IMR-90 (cell line): ENCODE results near the gene OSGIN1. TPM values are rescaled to one million over a fixed set of nuclear protein-coding genes. Genes with fewer than 3 reads are reported as not detected.

Experiments
- ATAC-seq: fragments of 200-7000 bp; cut with Tn5 transposase; 2 replicates; pipeline ENCODE4 v1.9.1; 2020; ENCODE audit warnings: low read depth, mild to moderate bottlenecking, moderate library complexity
- BruUV-seq: library from RNA; stranded (reverse); fragments of 400-500 nt; replicated peaks from 2 replicates; lab custom pipeline; 2021; lab: Mats Ljungman, UMichigan
- CTCF ChIA-PET: fragments of 300-600 bp; formaldehyde crosslinking; extraction: SDS; loops from one replicate; lab custom pipeline; 2021; ENCODE audit warnings: antibody characterized with exemption; lab: Yijun Ruan, JAX
- POLR2A ChIA-PET: fragments of 300-600 bp; sonication (Branson Sonifier 250); formaldehyde crosslinking; loops from one replicate; lab custom pipeline; 2022; ENCODE audit warnings: antibody characterized with exemption; ENCODE audit not compliant: unreplicated experiment; lab: Charles Lee
- DNase-seq: peaks from one replicate; pipeline ENCODE4 v3.0.0; 2013
- H2AFZ ChIP-seq: replicated peaks from 2 replicates; pipeline ENCODE3; 2013; ENCODE audit warnings: low read length, mild to moderate bottlenecking; ENCODE audit not compliant: poor library complexity
- H2AK5ac ChIP-seq: 2 replicates; pipeline ENCODE4 v1.6.1; 2013; ENCODE audit warnings: low read depth, low read length, inconsistent platforms
- H2AK9ac ChIP-seq: replicated peaks from 2 replicates; pipeline ENCODE3; 2013; ENCODE audit warnings: mild to moderate bottlenecking, low read depth, low read length, moderate library complexity; ENCODE audit not compliant: poor library complexity
- H2BK120ac ChIP-seq: 2 replicates; pipeline ENCODE4 v1.6.1; 2013; ENCODE audit warnings: low read depth, low read length, inconsistent platforms
- H2BK15ac ChIP-seq: 3 replicates; pipeline ENCODE4 v1.6.1; 2013; ENCODE audit warnings: low read depth, low read length, inconsistent platforms
- H2BK20ac ChIP-seq: 2 replicates; pipeline ENCODE4 v1.6.1; 2013; ENCODE audit warnings: low read depth, mild to moderate bottlenecking, inconsistent platforms, low read length, moderate library complexity
- H2BK5ac ChIP-seq: 2 replicates; pipeline ENCODE4 v1.6.1; 2013; ENCODE audit warnings: mild to moderate bottlenecking, low read depth, low read length, inconsistent platforms; ENCODE audit not compliant: poor library complexity, severe bottlenecking
- H3K14ac ChIP-seq: replicated peaks from 2 replicates; pipeline ENCODE4 v1.6.1; 2013; ENCODE audit warnings: low read depth, low read length, inconsistent platforms
- H3K18ac ChIP-seq: 2 replicates; pipeline ENCODE4 v1.6.1; 2013; ENCODE audit warnings: low read depth, low read length, control low read depth
- H3K23ac ChIP-seq: 2 replicates; pipeline ENCODE4 v1.6.1; 2013; ENCODE audit warnings: low read depth, low read length, inconsistent platforms
- H3K27ac ChIP-seq: 2 replicates; pipeline ENCODE4 v1.5.1; 2013; ENCODE audit warnings: mild to moderate bottlenecking, control low read depth, low read length; ENCODE audit not compliant: insufficient read depth
- H3K27me3 ChIP-seq: 2 replicates; pipeline ENCODE4 v1.6.1; 2013; ENCODE audit warnings: low read length; ENCODE audit not compliant: control insufficient read depth, insufficient read depth
- H3K36me3 ChIP-seq: 2 replicates; pipeline ENCODE4 v1.6.1; 2013; ENCODE audit warnings: low read length, mixed read lengths; ENCODE audit not compliant: control insufficient read depth, insufficient read depth
- H3K4ac ChIP-seq: 2 replicates; pipeline ENCODE4 v1.6.1; 2013; ENCODE audit warnings: low read depth, low read length, inconsistent platforms
- H3K4me1 ChIP-seq: 2 replicates; pipeline ENCODE4 v1.6.1; 2013; ENCODE audit warnings: low read length, mixed read lengths; ENCODE audit not compliant: control insufficient read depth, insufficient read depth
- H3K4me2 ChIP-seq: 2 replicates; pipeline ENCODE4 v1.6.1; 2013; ENCODE audit warnings: low read depth, mild to moderate bottlenecking, control low read depth, low read length, moderate library complexity
- H3K4me3 ChIP-seq: 2 replicates; pipeline ENCODE4 v1.5.1; 2013; ENCODE audit warnings: low read depth, mild to moderate bottlenecking, control low read depth, low read length, moderate library complexity; ENCODE audit not compliant: insufficient read depth
- H3K56ac ChIP-seq: 2 replicates; pipeline ENCODE4 v1.6.1; 2013; ENCODE audit warnings: low read length, inconsistent platforms; ENCODE audit not compliant: insufficient read depth; ENCODE audit errors: extremely low read depth
- H3K79me1 ChIP-seq, 2 experiments: 2 replicates each; pipeline ENCODE4 v1.6.1; 2013; ENCODE audit warnings: low read length in 2 of 2, inconsistent platforms in 1 of 2, low read depth in 1 of 2
- H3K9ac ChIP-seq: 2 replicates; pipeline ENCODE4 v1.6.1; 2013; ENCODE audit warnings: low read depth, low read length, control low read depth
- H3K9me1 ChIP-seq: 2 replicates; pipeline ENCODE4 v1.6.1; 2013; ENCODE audit warnings: low read length, inconsistent platforms; ENCODE audit not compliant: insufficient read depth
- H3K9me3 ChIP-seq: 2 replicates; pipeline ENCODE4 v1.6.1; 2013; ENCODE audit warnings: low read length; ENCODE audit not compliant: control insufficient read depth, insufficient read depth
- H4K20me1 ChIP-seq: 2 replicates; pipeline ENCODE4 v1.6.1; 2013; ENCODE audit warnings: low read length, inconsistent platforms; ENCODE audit not compliant: insufficient read depth
- H4K5ac ChIP-seq: 2 replicates; pipeline ENCODE4 v1.6.1; 2013; ENCODE audit warnings: mild to moderate bottlenecking, low read depth, low read length, control low read depth
- H4K8ac ChIP-seq, 2 experiments: 2 replicates each; pipeline ENCODE4 v1.6.1; 2013; ENCODE audit warnings: low read depth in 2 of 2, low read length in 2 of 2, control low read depth in 1 of 2, inconsistent platforms in 1 of 2
- H4K91ac ChIP-seq: 2 replicates; pipeline ENCODE4 v1.6.1; 2013; ENCODE audit warnings: low read depth, low read length, inconsistent platforms; ENCODE audit not compliant: insufficient read depth
- BHLHE40 ChIP-seq: fragments of 150-350 bp; IDR thresholded peaks from 2 replicates; pipeline ENCODE4 v1.6.1; 2016; ENCODE audit warnings: mild to moderate bottlenecking, low read depth, low read length
- CEBPB ChIP-seq: IDR thresholded peaks from 2 replicates; pipeline ENCODE4 v1.6.1; 2012; ENCODE audit warnings: low read depth, low read length, improper control_type of control experiment
- CHD1 ChIP-seq: IDR thresholded peaks from 2 replicates; pipeline ENCODE4 v1.6.1; 2012; ENCODE audit warnings: low read depth, low read length, improper control_type of control experiment
- CTCF ChIP-seq: conservative IDR thresholded peaks from 2 replicates; pipeline ENCODE4 v1.5.1; 2012; ENCODE audit warnings: mild to moderate bottlenecking, low read depth, low read length, improper control_type of control experiment
- ELK1 ChIP-seq: fragments of 150-350 bp; IDR thresholded peaks from 2 replicates; pipeline ENCODE4 v1.6.1; 2016; ENCODE audit warnings: low read depth, mild to moderate bottlenecking, low read length, moderate library complexity, borderline replicate concordance
- FOS ChIP-seq: fragments of 150-350 bp; IDR thresholded peaks from 2 replicates; pipeline ENCODE4 v1.6.1; 2016; ENCODE audit warnings: low read depth, low read length
- MAFK ChIP-seq: IDR thresholded peaks from 2 replicates; pipeline ENCODE4 v1.6.1; 2012; ENCODE audit warnings: low read depth, low read length, improper control_type of control experiment
- MAZ ChIP-seq: IDR thresholded peaks from 2 replicates; pipeline ENCODE4 v1.6.1; 2012; ENCODE audit warnings: low read depth, mild to moderate bottlenecking, low read length, improper control_type of control experiment, moderate library complexity, borderline replicate concordance
- MXI1 ChIP-seq: IDR thresholded peaks from 2 replicates; pipeline ENCODE4 v1.6.1; 2012; ENCODE audit warnings: low read depth, mild to moderate bottlenecking, low read length, moderate library complexity, borderline replicate concordance
- NFE2L2 ChIP-seq: fragments of 150-350 bp; IDR thresholded peaks from 2 replicates; pipeline ENCODE4 v1.6.1; 2016; ENCODE audit warnings: low read depth, mild to moderate bottlenecking, low read length
- POLR2A ChIP-seq: IDR thresholded peaks from 2 replicates; pipeline ENCODE4 v1.6.1; 2012; ENCODE audit warnings: mild to moderate bottlenecking, low read depth, low read length
- RAD21 ChIP-seq: IDR thresholded peaks from 2 replicates; pipeline ENCODE4 v1.6.1; 2012; ENCODE audit warnings: low read length, improper control_type of control experiment
- RCOR1 ChIP-seq: IDR thresholded peaks from 2 replicates; pipeline ENCODE4 v1.6.1; 2012; ENCODE audit warnings: mild to moderate bottlenecking, low read length, improper control_type of control experiment; ENCODE audit not compliant: insufficient replicate concordance
- RFX5 ChIP-seq: IDR thresholded peaks from 2 replicates; pipeline ENCODE4 v1.8.0; 2012; ENCODE audit warnings: low read depth, mild to moderate bottlenecking, low read length, moderate library complexity
- SMC3 ChIP-seq: fragments of 150-350 bp; IDR thresholded peaks from 2 replicates; pipeline ENCODE4 v1.6.1; 2016; ENCODE audit warnings: low read depth, mild to moderate bottlenecking, antibody characterized with exemption, low read length, moderate library complexity
- USF2 ChIP-seq: fragments of 150-350 bp; IDR thresholded peaks from 2 replicates; pipeline ENCODE4 v1.6.1; 2017; ENCODE audit warnings: mild to moderate bottlenecking, antibody characterized with exemption, low read length, low read depth
- WGBS, 2 experiments: methylation state at CpG; one replicate each; pipeline versions ENCODE4 v1.1.5 to v1.1.7; 2013; ENCODE audit warnings: missing lambda C conversion rate in 2 of 2; ENCODE audit not compliant: insufficient read length in 1 of 2; ENCODE audit errors: extremely low coverage in 2 of 2; 5-methylcytosine and 5-hydroxymethylcytosine counted together
- dilution Hi-C: fragments of 300-500 bp; cut with HindIII; formaldehyde crosslinking; loops from one replicate; pipeline ENCODE4 v1.14.3; 2018; ENCODE audit warnings: low sequenced_read_pairs; ENCODE audit not compliant: unreplicated experiment
- in situ Hi-C: fragments of 300-500 bp; cut with MboI; formaldehyde crosslinking; loops from 3 replicates; pipeline ENCODE4 v1.14.3; 2019; ENCODE audit warnings: low sequenced_read_pairs, inconsistent platforms, mixed read lengths
- intact Hi-C: fragments of 100-400 bp; cut with micrococcal nuclease; formaldehyde crosslinking; loops from 2 replicates; pipeline ENCODE4 v1.10.0; 2022
- polyA plus RNA-seq, 3 experiments: library from polyadenylated mRNA; depleted of rRNA; stranded (reverse); fragments of >200 nt; gene quantifications; 2 replicates each; pipeline ENCODE4 v1.2.3, GENCODE V29; 2012; ENCODE audit warnings: low replicate concordance in 1 of 3
- total RNA-seq: library from RNA; depleted of rRNA; stranded (reverse); fragments of >200 nt; gene quantifications from 2 replicates; pipeline ENCODE4 v1.2.3, GENCODE V29; 2012

OSGIN1 gene
- total and polyA plus RNA-seq, 2 of the 4 experiments (the other 2 are of a cell fraction), result 0.90 to 6.4 TPM

GRCh38 chr16:83942074-83942473 lies 11.0 kb upstream of the OSGIN1 start:
- Histone ChIP-seq H3K9me3 (no peaks in the 10 kb centered on the region), H2BK15ac (no peak overlapping the region), H3K79me1 (no peaks in the 10 kb centered on the region), H4K91ac (no peak overlapping the region), H3K56ac (no peak overlapping the region), H2BK120ac (no peak overlapping the region), H3K9ac (no peak overlapping the region), H2AK9ac (no peak overlapping the region), H3K4me3 (no peak overlapping the region), H3K23ac (no peak overlapping the region), H3K9me1 (no peaks in the 10 kb centered on the region; the same call in 1 of the 2 replicates), H4K20me1 (no peaks in the 10 kb centered on the region), H3K36me3 (no peaks in the 10 kb centered on the region), H3K27me3 (no peaks in the 10 kb centered on the region), H2BK5ac (no peak overlapping the region), H3K14ac (no peak overlapping the region), H2BK20ac (no peak overlapping the region), H3K18ac (no peak overlapping the region), H4K8ac (no peak overlapping the region), H3K27ac (no peak overlapping the region), H3K4me1 (no peaks in the 10 kb centered on the region), H3K4ac (no peak overlapping the region), H2AK5ac (no peak overlapping the region), H3K4me2 (no peak overlapping the region), H4K5ac (no peak overlapping the region), H2AFZ (no peak overlapping the region)
- DNase-seq (no peak), ATAC-seq (no peak)
- intact Hi-C loops, result no loop called here
- ChIA-PET CTCF (no interaction called here), POLR2A (no interaction called here)
- 93% methylated on average over 9 of the region's 14 CpGs; no CpG with 5 or more reads in 1 of the 2 experiments for WGBS, 2 experiments
- in situ Hi-C loops, result no loop called here
- BruUV-seq, result no TSS peak
- dilution Hi-C loops, result no loop called here
- TF ChIP-seq RCOR1, result no peak
- no peak for TF ChIP-seq SMC3
- no peak for TF ChIP-seq MXI1
- TF ChIP-seq ELK1, result no peak
- TF ChIP-seq MAFK, result no peak
- no peak for TF ChIP-seq MAZ
- no peak for TF ChIP-seq BHLHE40
- no peak for TF ChIP-seq CEBPB
- TF ChIP-seq RAD21, result no peak
- no peak for TF ChIP-seq USF2
- no peak for TF ChIP-seq NFE2L2
- no peak for TF ChIP-seq CTCF
- TF ChIP-seq POLR2A, result no peak
- no peak for TF ChIP-seq FOS
- no peak for TF ChIP-seq CHD1
- no peak for TF ChIP-seq RFX5
